Measurements from ENCODE around the gene MED31. TPM values are rescaled to one million over a fixed set of nuclear protein-coding genes. Genes with fewer than 3 reads are reported as not detected.
A peak's percentile ranks its signal among the peaks of the same experiment; 100 is the strongest.

Gene MED31
- total RNA-seq, 1 experiment from 2014 or later: 10.6 TPM

DNA sequence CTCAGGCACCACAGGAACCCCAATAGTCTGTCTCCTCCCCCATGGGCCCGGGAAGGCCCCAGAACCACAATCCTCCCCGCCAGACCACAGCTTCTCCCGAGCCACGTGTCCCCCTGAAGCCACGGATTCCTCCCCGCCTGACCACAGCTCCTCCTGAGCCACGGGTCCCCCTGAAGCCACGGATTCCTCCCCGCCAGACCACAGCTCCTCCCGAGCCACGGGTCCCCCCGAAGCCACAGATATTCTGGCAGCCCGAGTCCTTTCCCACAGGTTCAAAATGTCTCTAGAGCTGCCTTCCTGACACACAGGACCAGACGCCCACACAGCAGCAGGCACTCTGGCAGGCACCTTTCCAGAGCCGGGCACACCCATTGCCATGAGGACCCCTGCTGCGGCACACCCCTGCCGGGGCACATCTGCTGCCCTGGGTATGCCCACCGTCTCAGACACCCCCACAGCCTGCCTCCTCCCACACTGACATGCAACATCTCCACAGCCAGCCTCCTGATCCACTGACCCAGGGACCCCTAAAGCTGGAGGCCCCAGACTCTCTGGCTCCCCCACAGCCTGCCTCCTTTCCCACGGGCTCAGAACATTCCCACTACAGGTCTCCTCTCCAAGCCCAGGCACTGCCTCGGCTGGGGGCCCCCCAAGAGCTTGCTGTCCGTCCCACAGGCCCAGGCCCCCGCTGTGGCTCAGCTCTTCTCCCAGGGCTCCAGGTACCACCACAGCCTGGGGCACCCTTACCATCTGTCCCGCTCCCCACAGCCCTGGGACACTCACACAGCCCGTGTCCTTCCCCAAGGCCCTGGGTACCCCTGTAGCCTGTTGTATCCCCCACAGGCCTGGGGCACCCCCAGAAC lies 13.1 kb downstream of the MED31 start:
- Mint-ChIP-seq H3K27me3 (ENCODE audit: low read depth) (no peaks in the 10 kb centered on the region), H3K27ac (no peak overlapping the region; the same call in 1 of the 2 replicates), H3K36me3 (peaks cover 26% of the 10 kb centered on the region), H3K4me1 (peaks cover 23% of the 10 kb centered on the region), H3K9me3 (no peaks in the 10 kb centered on the region; the same call in 1 of the 2 replicates), H3K4me3 (peak overlapping the region; percentile 37; the same call in 1 of the 2 replicates)
- TF ChIP-seq ZNF232 (CRISPR knock-in tag; IDR thresholded peaks at IDR 0.05) (no peak), FOXJ3 (CRISPR knock-in tag; IDR thresholded peaks at IDR 0.05; ENCODE audit: borderline replicate concordance) (no peak), SP1 (CRISPR knock-in tag; conservative IDR thresholded peaks at IDR 0.05) (no peak), TEAD4 (CRISPR knock-in tag; IDR thresholded peaks at IDR 0.05) (no peak), RELA (CRISPR knock-in tag; IDR thresholded peaks at IDR 0.05; ENCODE audit: borderline replicate concordance) (no peak), ZNF219 (CRISPR knock-in tag; IDR thresholded peaks at IDR 0.05; ENCODE audit: borderline replicate concordance) (no peak), ZNF416 (CRISPR knock-in tag; IDR thresholded peaks at IDR 0.05) (no peak), ZBTB21 (CRISPR knock-in tag; IDR thresholded peaks at IDR 0.05; ENCODE audit: borderline replicate concordance) (no peak), MYBL2 (CRISPR knock-in tag; IDR thresholded peaks at IDR 0.05) (no peak), NR3C1 (CRISPR knock-in tag; conservative IDR thresholded peaks at IDR 0.05; ENCODE audit: low read depth) (no peak)
- TF ChIP-seq, protein P1, sequence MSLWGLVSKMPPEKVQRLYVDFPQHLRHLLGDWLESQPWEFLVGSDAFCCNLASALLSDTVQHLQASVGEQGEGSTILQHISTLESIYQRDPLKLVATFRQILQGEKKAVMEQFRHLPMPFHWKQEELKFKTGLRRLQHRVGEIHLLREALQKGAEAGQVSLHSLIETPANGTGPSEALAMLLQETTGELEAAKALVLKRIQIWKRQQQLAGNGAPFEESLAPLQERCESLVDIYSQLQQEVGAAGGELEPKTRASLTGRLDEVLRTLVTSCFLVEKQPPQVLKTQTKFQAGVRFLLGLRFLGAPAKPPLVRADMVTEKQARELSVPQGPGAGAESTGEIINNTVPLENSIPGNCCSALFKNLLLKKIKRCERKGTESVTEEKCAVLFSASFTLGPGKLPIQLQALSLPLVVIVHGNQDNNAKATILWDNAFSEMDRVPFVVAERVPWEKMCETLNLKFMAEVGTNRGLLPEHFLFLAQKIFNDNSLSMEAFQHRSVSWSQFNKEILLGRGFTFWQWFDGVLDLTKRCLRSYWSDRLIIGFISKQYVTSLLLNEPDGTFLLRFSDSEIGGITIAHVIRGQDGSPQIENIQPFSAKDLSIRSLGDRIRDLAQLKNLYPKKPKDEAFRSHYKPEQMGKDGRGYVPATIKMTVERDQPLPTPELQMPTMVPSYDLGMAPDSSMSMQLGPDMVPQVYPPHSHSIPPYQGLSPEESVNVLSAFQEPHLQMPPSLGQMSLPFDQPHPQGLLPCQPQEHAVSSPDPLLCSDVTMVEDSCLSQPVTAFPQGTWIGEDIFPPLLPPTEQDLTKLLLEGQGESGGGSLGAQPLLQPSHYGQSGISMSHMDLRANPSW (CRISPR knock-in tag; conservative IDR thresholded peaks at IDR 0.05; ENCODE audit: low read depth): no peak
- TF ChIP-seq, protein P2, sequence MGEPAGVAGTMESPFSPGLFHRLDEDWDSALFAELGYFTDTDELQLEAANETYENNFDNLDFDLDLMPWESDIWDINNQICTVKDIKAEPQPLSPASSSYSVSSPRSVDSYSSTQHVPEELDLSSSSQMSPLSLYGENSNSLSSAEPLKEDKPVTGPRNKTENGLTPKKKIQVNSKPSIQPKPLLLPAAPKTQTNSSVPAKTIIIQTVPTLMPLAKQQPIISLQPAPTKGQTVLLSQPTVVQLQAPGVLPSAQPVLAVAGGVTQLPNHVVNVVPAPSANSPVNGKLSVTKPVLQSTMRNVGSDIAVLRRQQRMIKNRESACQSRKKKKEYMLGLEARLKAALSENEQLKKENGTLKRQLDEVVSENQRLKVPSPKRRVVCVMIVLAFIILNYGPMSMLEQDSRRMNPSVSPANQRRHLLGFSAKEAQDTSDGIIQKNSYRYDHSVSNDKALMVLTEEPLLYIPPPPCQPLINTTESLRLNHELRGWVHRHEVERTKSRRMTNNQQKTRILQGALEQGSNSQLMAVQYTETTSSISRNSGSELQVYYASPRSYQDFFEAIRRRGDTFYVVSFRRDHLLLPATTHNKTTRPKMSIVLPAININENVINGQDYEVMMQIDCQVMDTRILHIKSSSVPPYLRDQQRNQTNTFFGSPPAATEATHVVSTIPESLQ (CRISPR knock-in tag; IDR thresholded peaks at IDR 0.05): no peak
- TF ChIP-seq, protein P3, sequence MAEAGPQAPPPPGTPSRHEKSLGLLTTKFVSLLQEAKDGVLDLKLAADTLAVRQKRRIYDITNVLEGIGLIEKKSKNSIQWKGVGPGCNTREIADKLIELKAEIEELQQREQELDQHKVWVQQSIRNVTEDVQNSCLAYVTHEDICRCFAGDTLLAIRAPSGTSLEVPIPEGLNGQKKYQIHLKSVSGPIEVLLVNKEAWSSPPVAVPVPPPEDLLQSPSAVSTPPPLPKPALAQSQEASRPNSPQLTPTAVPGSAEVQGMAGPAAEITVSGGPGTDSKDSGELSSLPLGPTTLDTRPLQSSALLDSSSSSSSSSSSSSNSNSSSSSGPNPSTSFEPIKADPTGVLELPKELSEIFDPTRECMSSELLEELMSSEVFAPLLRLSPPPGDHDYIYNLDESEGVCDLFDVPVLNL (CRISPR knock-in tag; IDR thresholded peaks at IDR 0.05; ENCODE audit: borderline replicate concordance, low read depth): no peak
- ChIA-PET POLR2A (no interaction called here), CTCF (interaction anchor here (0.5 to 2.4 kb wide), 3 partner anchors 10 to 1132 kb away, joined by 3 to 5 read pairs (median 4); no protein-coding TSS in a partner anchor)
- DNase-seq (ENCODE audit: low spot score) (no peak), ATAC-seq (no peak)

DNA sequence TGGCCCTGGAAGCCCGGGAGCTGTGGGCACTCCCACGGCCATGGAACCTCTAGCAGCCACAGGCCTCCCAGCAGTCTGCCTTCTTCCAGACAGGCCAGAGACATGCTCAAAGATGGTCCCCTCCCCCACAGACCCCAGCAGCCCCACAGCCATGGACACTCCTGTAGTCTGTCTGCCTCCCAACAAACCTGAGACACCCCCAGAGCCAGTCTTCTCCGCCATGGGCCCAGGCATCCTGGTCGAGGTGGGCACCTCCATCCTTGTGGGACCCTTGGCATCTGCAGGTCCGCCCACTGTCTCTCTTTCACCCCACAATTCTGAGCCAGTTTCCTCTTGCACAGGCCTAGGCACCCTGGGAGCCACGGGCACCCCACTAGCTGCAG lies 14.0 kb downstream of the MED31 start:
- H3K36me3 Mint-ChIP-seq: peaks cover 26% of the 10 kb centered on the region
- H3K9me3 Mint-ChIP-seq: no peaks in the 10 kb centered on the region; the same call in 1 of the 2 replicates
- ATAC-seq (no peak), DNase-seq (ENCODE audit: low spot score) (no peak)
- no peaks in the 10 kb centered on the region for H3K27me3 Mint-ChIP-seq (ENCODE audit: low read depth)
- POLR2A ChIA-PET: no interaction called here
- TF ChIP-seq ZNF121 (CRISPR knock-in tag; IDR thresholded peaks at IDR 0.05) (no peak), NR1H2 (CRISPR knock-in tag; IDR thresholded peaks at IDR 0.05) (no peak), EMX1 (CRISPR knock-in tag; IDR thresholded peaks at IDR 0.05) (no peak), SP1 (CRISPR knock-in tag; conservative IDR thresholded peaks at IDR 0.05) (no peak), ZNF671 (CRISPR knock-in tag; IDR thresholded peaks at IDR 0.05) (no peak)
- TF ChIP-seq, protein P4, sequence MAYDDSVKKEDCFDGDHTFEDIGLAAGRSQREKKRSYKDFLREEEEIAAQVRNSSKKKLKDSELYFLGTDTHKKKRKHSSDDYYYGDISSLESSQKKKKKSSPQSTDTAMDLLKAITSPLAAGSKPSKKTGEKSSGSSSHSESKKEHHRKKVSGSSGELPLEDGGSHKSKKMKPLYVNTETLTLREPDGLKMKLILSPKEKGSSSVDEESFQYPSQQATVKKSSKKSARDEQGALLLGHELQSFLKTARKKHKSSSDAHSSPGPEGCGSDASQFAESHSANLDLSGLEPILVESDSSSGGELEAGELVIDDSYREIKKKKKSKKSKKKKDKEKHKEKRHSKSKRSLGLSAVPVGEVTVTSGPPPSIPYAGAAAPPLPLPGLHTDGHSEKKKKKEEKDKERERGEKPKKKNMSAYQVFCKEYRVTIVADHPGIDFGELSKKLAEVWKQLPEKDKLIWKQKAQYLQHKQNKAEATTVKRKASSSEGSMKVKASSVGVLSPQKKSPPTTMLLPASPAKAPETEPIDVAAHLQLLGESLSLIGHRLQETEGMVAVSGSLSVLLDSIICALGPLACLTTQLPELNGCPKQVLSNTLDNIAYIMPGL (CRISPR knock-in tag; IDR thresholded peaks at IDR 0.05): no peak
- TF ChIP-seq, protein P5, sequence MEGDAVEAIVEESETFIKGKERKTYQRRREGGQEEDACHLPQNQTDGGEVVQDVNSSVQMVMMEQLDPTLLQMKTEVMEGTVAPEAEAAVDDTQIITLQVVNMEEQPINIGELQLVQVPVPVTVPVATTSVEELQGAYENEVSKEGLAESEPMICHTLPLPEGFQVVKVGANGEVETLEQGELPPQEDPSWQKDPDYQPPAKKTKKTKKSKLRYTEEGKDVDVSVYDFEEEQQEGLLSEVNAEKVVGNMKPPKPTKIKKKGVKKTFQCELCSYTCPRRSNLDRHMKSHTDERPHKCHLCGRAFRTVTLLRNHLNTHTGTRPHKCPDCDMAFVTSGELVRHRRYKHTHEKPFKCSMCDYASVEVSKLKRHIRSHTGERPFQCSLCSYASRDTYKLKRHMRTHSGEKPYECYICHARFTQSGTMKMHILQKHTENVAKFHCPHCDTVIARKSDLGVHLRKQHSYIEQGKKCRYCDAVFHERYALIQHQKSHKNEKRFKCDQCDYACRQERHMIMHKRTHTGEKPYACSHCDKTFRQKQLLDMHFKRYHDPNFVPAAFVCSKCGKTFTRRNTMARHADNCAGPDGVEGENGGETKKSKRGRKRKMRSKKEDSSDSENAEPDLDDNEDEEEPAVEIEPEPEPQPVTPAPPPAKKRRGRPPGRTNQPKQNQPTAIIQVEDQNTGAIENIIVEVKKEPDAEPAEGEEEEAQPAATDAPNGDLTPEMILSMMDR (IDR thresholded peaks at IDR 0.05): no peak
- TF ChIP-seq, protein P6, sequence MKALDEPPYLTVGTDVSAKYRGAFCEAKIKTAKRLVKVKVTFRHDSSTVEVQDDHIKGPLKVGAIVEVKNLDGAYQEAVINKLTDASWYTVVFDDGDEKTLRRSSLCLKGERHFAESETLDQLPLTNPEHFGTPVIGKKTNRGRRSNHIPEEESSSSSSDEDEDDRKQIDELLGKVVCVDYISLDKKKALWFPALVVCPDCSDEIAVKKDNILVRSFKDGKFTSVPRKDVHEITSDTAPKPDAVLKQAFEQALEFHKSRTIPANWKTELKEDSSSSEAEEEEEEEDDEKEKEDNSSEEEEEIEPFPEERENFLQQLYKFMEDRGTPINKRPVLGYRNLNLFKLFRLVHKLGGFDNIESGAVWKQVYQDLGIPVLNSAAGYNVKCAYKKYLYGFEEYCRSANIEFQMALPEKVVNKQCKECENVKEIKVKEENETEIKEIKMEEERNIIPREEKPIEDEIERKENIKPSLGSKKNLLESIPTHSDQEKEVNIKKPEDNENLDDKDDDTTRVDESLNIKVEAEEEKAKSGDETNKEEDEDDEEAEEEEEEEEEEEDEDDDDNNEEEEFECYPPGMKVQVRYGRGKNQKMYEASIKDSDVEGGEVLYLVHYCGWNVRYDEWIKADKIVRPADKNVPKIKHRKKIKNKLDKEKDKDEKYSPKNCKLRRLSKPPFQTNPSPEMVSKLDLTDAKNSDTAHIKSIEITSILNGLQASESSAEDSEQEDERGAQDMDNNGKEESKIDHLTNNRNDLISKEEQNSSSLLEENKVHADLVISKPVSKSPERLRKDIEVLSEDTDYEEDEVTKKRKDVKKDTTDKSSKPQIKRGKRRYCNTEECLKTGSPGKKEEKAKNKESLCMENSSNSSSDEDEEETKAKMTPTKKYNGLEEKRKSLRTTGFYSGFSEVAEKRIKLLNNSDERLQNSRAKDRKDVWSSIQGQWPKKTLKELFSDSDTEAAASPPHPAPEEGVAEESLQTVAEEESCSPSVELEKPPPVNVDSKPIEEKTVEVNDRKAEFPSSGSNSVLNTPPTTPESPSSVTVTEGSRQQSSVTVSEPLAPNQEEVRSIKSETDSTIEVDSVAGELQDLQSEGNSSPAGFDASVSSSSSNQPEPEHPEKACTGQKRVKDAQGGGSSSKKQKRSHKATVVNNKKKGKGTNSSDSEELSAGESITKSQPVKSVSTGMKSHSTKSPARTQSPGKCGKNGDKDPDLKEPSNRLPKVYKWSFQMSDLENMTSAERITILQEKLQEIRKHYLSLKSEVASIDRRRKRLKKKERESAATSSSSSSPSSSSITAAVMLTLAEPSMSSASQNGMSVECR (CRISPR knock-in tag; IDR thresholded peaks at IDR 0.05; ENCODE audit: borderline replicate concordance): no peak
- H3K27ac Mint-ChIP-seq: no peak overlapping the region
- H3K4me1 Mint-ChIP-seq: peaks cover 20% of the 10 kb centered on the region
- no peak overlapping the region for H3K4me3 Mint-ChIP-seq
- CTCF ChIA-PET: interaction anchor here (1.4 kb wide), 1 partner anchor 257 kb away, joined by 3 read pairs; no protein-coding TSS in a partner anchor
